MCF 10A (cell line): ENCODE measurements around the gene UBE2C. TPM values are rescaled to one million over a fixed set of nuclear protein-coding genes. Genes with fewer than 3 reads are reported as not detected.

Experiments
- BruUV-seq: library from RNA; stranded (reverse); fragments of 400-500 nt; replicated peaks from 2 replicates; lab custom pipeline; 2021; lab: Mats Ljungman, UMichigan
- CTCF ChIA-PET: fragments of 300-600 bp; sonication (Branson Sonifier 250); formaldehyde crosslinking; extraction: SDS; loops from one replicate; lab custom pipeline; 2021; ENCODE audit warnings: antibody characterized with exemption, inconsistent platforms; lab: Yijun Ruan, JAX
- POLR2A ChIA-PET: fragments of 300-600, 350-650 bp; sonication (Branson Sonifier 250); formaldehyde crosslinking; extraction: SDS; loops from one replicate; lab custom pipeline; 2020; ENCODE audit warnings: antibody characterized with exemption, inconsistent platforms; lab: Yijun Ruan, JAX
- DNase-seq: peaks from one replicate; pipeline ENCODE4 v3.0.0-alpha.2; 2018; ENCODE audit not compliant: unreplicated experiment
- H3K27ac Mint-ChIP-seq: one replicate; pipeline ENCODE4 v1.8.0; 2022; ENCODE audit warnings: mild to moderate bottlenecking, low read depth, mixed read lengths; ENCODE audit not compliant: unreplicated experiment
- H3K27me3 Mint-ChIP-seq: one replicate; pipeline ENCODE4 v1.8.0; 2022; ENCODE audit warnings: mixed read lengths; ENCODE audit not compliant: insufficient read depth, unreplicated experiment
- H3K36me3 Mint-ChIP-seq: one replicate; pipeline ENCODE4 v1.8.0; 2022; ENCODE audit warnings: mild to moderate bottlenecking, moderate library complexity, mixed read lengths; ENCODE audit not compliant: insufficient read depth, unreplicated experiment
- H3K4me1 Mint-ChIP-seq: one replicate; pipeline ENCODE4 v1.8.0; 2022; ENCODE audit warnings: mixed read lengths; ENCODE audit not compliant: insufficient read depth, unreplicated experiment
- H3K4me3 Mint-ChIP-seq: one replicate; pipeline ENCODE4 v1.8.0; 2022; ENCODE audit warnings: mild to moderate bottlenecking, moderate library complexity, mixed read lengths; ENCODE audit not compliant: unreplicated experiment
- H3K9me3 Mint-ChIP-seq: one replicate; pipeline ENCODE4 v1.8.0; 2022; ENCODE audit warnings: mixed read lengths; ENCODE audit not compliant: unreplicated experiment
- intact Hi-C: fragments of 100-400 bp; cut with micrococcal nuclease; formaldehyde crosslinking; loops from 2 replicates; pipeline ENCODE4 v1.14.1; 2022
- total RNA-seq: library from RNA; stranded (reverse); gene quantifications from 2 replicates; pipeline ENCODE4 v1.2.3, GENCODE V29; 2022
- TF ChIP-seq, protein P1 (sequence below): fragments of 200-600 bp; IDR thresholded peaks from one replicate; pipeline ENCODE4 v1.8.0; 2022; ENCODE audit warnings: antibody characterized with exemption, mild to moderate bottlenecking; ENCODE audit not compliant: unreplicated experiment

Gene UBE2C
- total RNA-seq, 1 experiment from 2014 or later = 107 TPM

DNA sequence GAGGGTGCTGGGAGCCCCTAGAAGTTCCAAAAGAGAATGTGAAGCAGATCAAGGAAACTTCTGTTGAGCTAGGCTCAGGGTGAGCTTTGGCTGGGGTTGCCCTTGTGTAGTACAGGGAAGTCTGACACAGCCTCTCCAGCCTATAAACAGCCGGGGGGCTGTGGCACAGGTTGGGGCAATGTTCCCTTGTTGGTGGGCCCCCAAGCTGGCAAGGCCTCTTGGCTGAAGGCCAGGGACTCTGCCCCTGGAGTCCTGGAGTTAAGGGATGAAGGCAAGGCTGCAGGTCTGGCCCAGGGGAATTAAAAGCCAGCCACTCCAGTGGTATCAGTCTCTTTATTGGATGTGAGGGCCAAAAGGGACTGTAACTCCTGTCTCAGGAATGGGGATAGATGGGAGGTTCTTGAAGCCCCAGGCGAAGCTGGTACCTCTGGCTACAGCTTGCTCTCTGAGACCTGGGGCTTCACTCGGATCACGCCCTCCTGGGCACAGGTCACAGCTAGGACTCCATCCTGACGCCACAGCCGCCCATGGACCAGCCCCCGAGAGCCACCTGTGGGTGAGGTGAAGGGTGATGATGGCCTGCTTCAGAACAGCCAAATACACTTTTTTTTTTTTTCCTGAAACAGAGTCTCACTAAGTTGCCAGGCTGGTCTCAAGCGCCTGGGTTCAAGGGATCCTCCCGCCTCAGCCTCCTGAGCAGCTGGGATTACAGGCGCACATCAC is 29.1 kb downstream of the UBE2C start:
- peak overlapping the region; percentile 31 for H3K27ac Mint-ChIP-seq
- TF ChIP-seq, protein P1, sequence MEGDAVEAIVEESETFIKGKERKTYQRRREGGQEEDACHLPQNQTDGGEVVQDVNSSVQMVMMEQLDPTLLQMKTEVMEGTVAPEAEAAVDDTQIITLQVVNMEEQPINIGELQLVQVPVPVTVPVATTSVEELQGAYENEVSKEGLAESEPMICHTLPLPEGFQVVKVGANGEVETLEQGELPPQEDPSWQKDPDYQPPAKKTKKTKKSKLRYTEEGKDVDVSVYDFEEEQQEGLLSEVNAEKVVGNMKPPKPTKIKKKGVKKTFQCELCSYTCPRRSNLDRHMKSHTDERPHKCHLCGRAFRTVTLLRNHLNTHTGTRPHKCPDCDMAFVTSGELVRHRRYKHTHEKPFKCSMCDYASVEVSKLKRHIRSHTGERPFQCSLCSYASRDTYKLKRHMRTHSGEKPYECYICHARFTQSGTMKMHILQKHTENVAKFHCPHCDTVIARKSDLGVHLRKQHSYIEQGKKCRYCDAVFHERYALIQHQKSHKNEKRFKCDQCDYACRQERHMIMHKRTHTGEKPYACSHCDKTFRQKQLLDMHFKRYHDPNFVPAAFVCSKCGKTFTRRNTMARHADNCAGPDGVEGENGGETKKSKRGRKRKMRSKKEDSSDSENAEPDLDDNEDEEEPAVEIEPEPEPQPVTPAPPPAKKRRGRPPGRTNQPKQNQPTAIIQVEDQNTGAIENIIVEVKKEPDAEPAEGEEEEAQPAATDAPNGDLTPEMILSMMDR = no peak
- no peak overlapping the region for H3K4me3 Mint-ChIP-seq
- H3K9me3 Mint-ChIP-seq = no peaks in the 10 kb centered on the region
- H3K36me3 Mint-ChIP-seq = peaks cover 65% of the 10 kb centered on the region
- H3K4me1 Mint-ChIP-seq = peaks cover 7% of the 10 kb centered on the region
- intact Hi-C loops = no loop called here
- BruUV-seq = no TSS peak
- ChIA-PET POLR2A (interaction anchor here (0.9 to 1.6 kb wide), 7 partner anchors 8 to 93 kb away, joined by 3 to 8 read pairs (median 3); partner anchors contain the start of genes ACOT8, PCIF1, SNX21 and ZSWIM1), CTCF (interaction anchor here (0.5 to 1.1 kb wide), 2 partner anchors 15 to 1819 kb away, joined by 3 to 4 read pairs; partner anchors contain the start of gene ACOT8)
- H3K27me3 Mint-ChIP-seq = no peaks in the 10 kb centered on the region
- DNase-seq = no peak

DNA sequence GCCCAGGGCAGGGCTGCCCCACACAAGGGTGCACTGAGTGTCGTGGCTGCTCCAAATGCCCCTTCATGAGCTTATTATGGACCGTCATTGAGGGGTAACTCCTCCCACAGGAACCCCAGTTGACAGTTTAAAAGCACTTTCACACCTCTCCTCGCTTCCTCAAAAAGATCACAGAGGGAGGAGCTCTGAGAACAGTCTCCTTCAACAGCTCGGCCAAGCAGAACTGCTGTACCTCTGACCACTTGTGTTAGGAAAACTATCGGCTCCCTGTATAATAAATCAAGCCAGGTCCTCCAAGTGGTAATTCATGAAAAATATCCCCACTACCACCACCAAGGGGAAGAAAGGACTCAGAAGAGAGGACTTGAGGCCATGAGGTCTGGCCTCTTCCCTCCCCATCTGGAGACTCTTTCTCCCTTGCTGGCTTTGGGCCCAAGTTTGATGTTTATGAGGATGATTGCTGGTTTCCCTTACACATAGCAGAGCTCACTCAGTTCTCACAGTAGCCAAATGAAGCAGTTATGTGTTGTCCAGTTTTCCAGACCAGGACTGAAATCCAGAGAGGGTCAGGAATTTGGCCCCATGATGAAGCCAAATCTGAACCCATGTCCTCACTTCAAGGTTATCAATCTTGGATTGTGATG is 29.8 kb downstream of the UBE2C start:
- no peak for DNase-seq
- Mint-ChIP-seq H3K36me3 (peaks cover 67% of the 10 kb centered on the region), H3K4me3 (no peak overlapping the region), H3K4me1 (no peaks in the 10 kb centered on the region), H3K27me3 (no peaks in the 10 kb centered on the region), H3K9me3 (no peaks in the 10 kb centered on the region), H3K27ac (peak overlapping the region; percentile 31)
- intact Hi-C loops = no loop called here
- ChIA-PET POLR2A (interaction anchor here (0.9 to 1.6 kb wide), 7 partner anchors 7 to 246 kb away, joined by 3 to 8 read pairs (median 4); partner anchors contain the start of genes ACOT8, SNX21, ZSWIM1 and ZSWIM3), CTCF (interaction anchor here (0.7 to 2.0 kb wide), 3 partner anchors 14 to 405 kb away, joined by 3 to 6 read pairs (median 3); partner anchors contain the start of gene ACOT8)
- BruUV-seq = TSS peak; percentile 11
- TF ChIP-seq, protein P1 = no peak

DNA sequence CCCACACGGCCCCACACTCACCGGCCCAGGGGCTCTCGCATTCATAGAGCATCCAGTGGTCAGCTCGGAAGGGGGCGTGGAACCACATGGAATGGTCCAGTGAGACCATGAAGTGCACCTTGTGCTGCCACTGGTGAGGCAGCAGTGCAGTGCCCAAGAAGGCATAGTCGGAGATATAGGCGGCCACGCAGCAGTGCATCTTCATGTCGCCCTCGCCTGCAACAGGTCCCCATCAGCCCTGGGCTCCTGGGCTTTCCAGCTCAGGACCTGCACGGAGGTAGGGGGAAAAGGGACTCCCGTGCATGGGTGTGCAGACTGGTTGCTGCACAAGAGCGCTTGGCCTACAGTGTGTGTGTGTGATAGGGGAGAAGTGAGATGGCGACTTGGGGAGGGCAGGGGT is 31.1 kb downstream of the UBE2C start:
- Mint-ChIP-seq H3K9me3 (no peaks in the 10 kb centered on the region), H3K4me3 (no peak overlapping the region), H3K27me3 (no peaks in the 10 kb centered on the region), H3K36me3 (peaks cover 70% of the 10 kb centered on the region), H3K27ac (no peak overlapping the region), H3K4me1 (no peaks in the 10 kb centered on the region)
- ChIA-PET POLR2A (no interaction called here), CTCF (interaction anchor here (1.9 to 2.0 kb wide), 2 partner anchors 44 to 127 kb away, joined by 6 read pairs; no protein-coding TSS in a partner anchor)
- intact Hi-C loops = no loop called here
- BruUV-seq = no TSS peak
- DNase-seq = no peak
- TF ChIP-seq, protein P1 = no peak

DNA sequence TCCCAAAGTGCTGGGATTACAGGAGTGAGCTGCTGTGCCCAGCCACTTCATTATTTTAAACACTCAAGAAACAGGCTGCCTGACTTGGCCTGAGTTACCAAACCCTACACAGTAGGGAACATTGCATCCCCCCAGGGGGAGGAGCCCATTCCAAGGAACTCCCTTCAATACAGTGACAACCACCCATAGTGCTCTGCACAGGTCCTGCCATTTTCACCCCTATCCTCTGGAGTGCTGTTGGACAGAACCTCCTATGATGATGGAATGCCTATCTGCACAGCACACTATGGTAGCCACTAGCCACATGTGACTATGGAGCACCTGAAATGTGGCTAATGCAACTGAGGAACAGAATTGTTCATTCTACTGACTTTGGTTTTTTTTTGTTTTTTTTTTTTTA is 33.0 kb downstream of the UBE2C start:
- Mint-ChIP-seq H3K27ac (no peak overlapping the region), H3K4me3 (no peak overlapping the region), H3K36me3 (peaks cover 58% of the 10 kb centered on the region), H3K9me3 (no peaks in the 10 kb centered on the region), H3K27me3 (no peaks in the 10 kb centered on the region), H3K4me1 (no peaks in the 10 kb centered on the region)
- POLR2A ChIA-PET = interaction anchor here (0.6 to 1.6 kb wide), 4 partner anchors 10 to 23 kb away, joined by 3 to 5 read pairs (median 4); partner anchors contain the start of gene SNX21
- BruUV-seq = no TSS peak
- TF ChIP-seq, protein P1 = no peak
- no peak for DNase-seq
- intact Hi-C loops = no loop called here
- CTCF ChIA-PET = interaction anchor here (0.6 to 1.9 kb wide), 2 partner anchors 125 to 409 kb away, joined by 3 to 6 read pairs; no protein-coding TSS in a partner anchor
